HG02852 (cell line): Measurements from ENCODE around the gene TCEA2.

ENCODE experiments used
- ATAC-seq: cut with Tn5 transposase; IDR thresholded peaks from one replicate; pipeline ENCODE4 v1.9.1; 2021; ENCODE audit warnings: mild to moderate bottlenecking, moderate library complexity; ENCODE audit not compliant: unreplicated experiment

Gene TCEA2

DNA sequence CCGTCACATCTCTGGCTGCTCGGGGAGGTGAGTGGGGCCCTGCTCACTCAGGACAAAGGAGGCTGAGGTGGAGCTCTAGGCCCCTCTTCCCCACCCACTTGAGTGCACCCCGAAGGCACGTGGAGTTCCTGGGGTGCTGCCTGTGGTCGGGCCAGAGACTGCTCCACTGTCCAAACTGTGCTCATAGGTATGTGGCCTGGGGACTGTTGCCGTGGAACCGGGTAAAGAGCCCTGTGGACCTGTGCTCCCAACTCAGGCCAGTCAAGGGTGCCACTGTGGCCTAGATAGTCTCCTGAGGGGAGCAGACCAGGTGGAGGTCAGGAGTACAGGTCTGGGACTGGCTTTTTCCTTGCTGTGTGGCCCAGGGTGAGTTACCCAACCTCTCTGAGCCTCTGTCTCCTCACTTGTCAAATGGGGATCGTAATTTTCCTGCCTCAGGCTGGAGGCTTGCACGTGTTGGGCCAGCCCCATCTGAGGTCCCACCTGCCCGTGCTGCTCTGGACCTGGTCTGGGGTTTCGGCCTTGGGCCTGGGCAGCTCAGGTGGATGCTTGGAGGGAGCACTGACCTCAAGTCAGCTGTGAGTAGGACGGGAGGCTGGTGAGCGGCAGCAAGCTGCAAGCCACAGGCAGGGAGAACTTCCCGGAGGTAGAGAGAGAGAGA lies 56.8 kb downstream of the TCEA2 start:
- no peak for ATAC-seq

DNA sequence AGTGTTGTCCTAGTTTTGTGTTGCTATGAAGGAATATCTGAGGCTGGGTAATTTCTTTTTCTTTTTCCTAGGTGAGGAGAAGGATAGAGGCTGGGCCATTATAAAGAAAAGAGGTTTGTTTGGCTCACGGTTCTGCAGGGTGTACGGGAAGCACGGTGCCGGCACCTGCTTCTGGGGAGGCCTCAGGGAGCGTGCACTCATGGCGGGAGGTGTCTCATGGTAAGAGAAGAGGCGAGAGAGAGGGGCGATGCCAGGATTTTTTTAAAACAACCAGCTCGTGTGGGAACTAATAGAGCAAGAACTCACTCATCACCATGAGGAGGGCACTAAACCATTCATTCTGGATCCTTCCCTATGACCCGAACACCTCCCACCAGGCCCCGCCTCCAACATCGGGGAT lies 58.6 kb downstream of the TCEA2 start:
- no peak for ATAC-seq
